NCI-H1105 (cell line): ENCODE results near the gene BCL3.
"Not testable (repeated sequence)": the region's sequence is repeated elsewhere in the genome, so short reads cannot be mapped to it uniquely, and the experiment has no call there.

Experiments
- DNase-seq: peaks from one replicate; lab custom pipeline; 2025; lab: John Stamatoyannopoulos, UW

The BCL3 gene

DNA sequence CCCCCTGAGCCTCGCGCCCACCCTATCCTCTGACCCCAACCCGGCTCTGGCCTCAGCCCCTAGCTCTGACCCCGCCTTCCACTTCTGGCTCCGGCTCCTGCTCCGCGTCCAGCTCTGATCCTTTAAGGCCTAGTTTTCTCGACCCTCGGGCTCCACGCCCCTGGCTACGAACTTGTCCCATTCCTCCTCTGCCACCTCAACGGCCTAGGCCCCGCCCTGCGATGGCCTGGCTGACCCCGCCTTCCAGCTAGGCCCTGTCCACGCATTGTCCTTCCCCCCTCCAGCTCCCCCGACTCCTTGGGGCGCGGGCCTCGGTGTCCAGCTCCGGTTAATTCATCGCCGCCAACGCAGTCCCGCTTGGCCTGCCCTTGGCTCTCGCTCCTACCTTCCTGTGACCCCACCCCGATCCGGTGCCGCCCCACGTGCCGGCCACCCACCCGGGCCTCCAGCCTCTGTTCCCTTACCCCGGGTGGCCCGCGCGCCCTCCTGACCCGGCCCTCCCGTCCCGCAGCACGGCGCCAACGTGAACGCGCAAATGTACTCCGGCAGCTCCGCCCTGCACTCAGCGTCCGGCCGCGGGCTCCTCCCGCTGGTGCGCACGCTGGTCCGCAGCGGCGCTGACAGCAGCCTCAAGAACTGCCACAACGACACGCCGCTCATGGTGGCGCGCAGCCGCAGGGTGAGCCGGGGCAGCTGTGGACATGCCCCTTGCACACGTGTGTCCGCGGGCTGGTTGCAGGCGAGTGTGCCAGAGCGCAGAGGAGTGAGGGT is 9.4 kb downstream of the BCL3 start:
- DNase-seq, result no peak

DNA sequence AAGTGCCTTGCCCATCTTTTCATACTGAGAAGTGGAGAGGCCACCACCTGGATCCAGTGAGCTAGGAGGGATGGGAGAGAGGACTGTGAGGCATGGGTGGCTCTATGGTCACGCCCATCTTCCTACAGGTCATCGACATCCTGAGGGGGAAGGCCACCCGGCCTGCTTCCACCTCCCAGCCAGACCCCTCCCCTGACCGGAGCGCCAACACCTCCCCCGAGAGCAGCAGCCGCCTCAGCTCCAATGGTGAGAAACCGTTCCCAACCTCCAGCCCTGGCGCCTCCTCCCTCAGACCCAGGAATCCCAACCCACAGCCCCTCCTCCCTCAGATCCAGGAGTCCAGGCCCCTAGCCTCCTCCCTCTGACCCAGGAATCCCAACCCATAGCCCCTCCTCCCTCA is 10.1 kb downstream of the BCL3 start:
- no peak for DNase-seq

DNA sequence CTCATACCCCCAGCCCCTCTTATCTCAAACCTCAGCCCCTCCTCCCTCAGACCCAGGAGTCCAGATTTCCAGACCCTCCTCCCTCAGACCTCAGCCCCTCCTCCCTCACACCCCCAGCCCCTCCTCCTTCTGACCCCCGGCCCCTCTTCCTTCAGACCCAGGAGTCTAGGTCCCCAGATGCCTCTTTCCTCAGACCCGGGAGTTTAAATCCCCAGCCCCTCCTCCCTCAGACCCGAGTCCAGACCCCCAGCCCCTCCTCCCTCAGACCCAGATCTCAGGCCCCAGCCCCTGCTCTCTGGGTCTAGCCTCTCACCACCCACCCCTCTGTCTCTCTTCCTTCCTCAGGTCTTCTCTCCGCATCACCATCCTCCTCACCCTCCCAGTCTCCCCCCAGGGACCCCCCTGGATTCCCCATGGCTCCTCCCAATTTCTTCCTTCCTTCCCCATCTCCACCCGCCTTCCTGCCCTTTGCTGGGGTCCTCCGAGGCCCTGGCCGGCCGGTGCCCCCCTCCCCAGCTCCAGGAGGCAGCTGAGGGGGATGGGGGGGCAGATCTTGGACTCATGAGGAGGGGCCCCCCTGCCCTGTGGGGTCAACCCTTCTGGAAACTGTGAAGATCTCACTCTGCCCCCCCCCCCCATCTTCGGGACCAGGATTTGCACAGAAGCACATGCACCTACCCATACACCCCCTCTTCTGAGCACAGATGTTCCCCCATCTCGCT is 10.7 kb downstream of the BCL3 start:
- DNase-seq, result no peak

DNA sequence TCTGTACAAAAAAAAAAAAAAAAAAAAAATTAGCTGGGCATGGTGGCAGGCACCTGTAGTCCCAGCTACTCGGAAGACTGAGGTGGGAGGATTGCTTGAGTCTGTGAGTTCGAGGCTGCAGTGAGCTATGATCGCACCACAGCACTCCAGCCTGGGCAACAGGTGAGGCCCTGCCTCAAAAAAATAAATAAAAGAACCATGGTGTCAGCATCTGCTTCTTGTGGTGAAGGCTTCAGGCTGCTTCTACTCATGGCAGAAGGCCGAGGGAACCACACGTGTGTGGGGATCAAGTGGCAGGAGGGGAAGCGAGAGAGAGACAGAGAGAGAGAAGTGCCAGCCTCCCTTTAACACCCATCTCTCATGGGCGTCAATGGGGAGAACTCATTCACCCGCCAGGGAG is 13.5 kb downstream of the BCL3 start:
- no peak for DNase-seq

DNA sequence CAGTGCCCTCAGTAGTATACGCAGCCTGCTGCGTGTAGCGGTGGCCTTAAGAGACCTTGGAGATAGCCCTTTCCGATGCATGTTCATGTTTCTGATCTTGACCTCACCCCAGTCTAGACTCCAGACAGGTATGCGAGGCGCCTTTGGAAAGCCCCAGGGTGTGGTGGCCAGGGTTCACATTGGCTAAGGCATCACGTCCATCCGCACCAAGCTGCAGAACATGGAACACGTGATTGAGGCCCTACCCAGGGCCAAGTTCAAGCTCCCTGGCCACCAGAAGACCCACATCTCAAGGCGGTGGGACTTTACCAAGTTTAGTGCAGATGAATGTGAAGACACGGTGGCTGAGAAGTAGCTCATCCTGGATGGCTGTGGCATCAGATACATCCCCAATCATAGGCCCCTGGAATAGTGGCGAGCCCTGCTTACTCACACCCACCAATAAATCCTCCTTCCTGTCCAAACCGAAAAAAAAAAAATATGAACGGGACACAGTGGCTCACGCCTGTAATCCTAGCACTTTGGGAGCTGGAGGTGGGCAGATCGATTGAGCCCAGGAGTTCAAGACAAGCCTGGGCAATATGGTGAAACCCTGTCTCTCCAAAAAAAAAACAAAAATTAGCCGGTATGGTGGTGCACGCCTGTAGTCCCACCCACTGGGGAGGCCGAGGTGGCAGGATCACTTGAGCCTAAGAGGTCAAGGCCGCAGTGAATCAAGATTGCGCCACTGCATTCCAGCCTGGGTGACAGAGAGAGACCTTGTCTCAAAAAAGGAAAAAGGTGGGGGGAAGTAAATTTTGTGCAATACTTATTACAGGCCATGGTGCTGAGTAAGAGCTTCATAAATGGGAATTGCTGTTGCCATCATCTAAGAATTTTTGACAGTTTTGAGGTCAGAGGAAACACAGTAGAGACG is 16.8 kb downstream of the BCL3 start:
- no peak for DNase-seq

DNA sequence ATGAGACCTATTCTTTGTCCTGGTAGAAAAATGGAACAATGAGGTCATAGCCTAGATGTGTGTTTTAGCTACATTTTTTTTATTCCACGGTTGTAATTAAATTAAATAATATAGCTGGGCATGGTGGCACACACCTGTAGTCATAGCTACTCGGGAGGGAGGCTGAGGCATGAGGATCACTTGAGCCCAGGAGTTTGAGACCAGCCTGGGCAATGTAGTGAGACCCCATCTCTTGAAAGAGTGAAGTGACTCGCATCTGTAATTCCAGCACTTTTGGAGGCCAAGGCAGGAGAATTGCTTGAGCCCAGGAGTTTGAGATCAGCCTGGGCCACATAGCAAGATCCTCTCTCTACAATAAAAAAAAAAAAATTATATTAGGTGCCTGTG is 17.4 kb downstream of the BCL3 start:
- no peak for DNase-seq

DNA sequence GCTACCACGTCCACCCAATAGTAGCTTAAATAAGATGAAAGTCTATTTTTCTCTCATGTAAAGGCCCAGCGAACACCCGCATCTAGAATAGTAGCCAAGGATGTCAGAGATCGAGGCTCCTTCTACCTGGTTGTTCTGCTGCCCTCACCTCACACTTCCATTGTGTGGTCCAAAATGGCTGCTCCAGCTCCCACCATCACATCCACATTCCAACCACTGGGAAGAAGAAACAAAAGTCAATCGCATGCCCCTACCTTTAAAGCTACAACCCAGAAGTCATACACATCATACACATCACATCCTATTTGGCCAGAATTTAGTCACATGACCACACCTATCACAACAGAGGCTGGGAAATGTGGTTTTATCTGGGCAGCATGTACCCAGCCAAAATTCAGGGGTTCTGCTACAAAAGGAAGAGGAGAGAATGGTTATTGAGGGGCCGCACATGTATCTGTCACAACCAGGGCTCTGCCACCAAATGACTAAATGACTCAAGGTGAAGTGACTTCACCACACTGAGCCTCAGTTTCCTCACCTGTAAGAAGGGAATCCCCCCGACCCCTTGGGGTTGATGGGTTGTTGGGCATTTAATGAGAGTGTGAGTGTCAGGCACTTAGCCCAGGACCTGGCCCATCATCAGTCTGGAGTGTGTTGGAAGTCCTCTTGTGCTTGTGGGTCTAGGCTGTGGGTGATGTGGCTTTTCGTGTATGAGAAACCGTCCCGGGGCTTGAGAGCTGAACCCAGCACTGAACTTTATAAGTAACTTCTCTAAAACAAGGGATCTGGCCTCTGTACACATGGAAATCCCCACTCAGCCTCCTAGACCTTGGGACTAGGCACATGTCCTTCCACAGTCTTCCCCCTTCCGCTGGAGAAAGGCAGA is 19.0 kb downstream of the BCL3 start:
- no peak for DNase-seq

DNA sequence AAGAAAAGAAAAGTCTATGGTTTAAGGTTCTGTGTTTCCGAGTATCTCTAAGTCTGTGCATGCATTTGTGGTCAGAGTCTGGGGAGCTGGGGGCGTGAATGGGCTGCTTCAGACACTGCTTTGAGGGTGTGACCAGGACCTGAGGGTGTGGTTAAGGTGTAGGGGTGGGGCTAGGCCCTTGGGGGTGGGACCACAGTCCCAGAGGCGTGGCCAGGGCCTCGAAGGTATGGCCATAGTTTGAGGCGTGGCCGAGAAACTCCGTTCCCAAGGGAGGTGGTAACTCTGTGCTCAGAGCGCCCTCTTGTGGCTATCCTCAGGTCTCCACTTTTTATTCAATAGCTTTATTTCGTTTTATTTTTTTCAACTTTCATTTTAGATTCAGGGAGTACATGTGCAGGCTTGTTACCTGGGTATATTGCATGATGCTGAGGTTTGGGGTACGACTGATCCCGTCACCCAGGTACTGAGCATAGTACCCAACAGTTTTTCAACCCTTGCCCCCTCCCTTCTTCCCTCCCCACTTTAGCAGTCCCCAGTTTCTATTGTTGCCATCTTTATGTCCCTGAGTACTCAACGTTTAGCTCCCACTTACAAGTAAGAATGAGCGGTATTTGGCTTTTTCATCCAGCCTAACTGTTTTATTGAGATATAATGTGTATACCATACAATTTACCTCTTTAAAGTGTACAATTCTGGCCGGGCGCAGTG is 22.2 kb downstream of the BCL3 start:
- DNase-seq, result peak; percentile 71

DNA sequence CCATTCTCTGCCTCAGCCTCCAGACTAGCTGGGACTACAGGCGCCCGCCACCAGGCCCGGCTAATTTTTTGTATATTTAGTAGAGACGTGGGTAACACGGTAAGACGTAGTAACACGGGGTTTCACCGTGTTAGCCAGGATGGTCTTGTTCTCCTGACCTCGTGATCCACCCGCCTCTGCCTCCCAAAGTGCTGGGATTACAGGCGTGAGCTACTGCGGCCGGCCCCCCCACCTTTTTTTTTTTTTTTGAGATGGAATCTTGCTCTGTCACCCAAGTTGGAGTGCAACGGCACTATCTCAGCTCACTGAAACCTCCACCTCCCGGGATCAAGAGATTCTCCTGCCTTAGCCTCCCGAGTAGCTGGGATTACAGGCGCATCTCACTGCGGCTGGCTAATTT is 23.6 kb downstream of the BCL3 start:
- not testable (repeated sequence) for DNase-seq

DNA sequence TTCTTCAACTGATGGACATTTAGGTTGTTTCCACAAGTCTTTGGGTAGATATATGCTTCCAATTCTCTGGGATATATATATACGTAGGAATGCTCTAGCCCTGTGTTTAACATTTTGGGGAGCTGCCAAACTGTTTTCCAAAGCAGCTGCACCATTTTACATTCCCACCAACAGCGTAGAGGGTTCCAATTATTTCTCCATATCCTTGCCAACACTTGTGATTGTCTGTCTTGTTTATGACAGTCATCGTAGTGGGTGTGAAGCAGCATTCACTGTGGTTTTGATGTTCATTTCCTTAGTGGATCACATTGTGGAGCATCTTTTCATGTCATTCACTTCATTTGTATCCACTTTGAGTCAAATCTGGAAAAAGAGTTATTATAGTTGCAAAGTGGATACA is 24.5 kb downstream of the BCL3 start:
- no peak for DNase-seq

DNA sequence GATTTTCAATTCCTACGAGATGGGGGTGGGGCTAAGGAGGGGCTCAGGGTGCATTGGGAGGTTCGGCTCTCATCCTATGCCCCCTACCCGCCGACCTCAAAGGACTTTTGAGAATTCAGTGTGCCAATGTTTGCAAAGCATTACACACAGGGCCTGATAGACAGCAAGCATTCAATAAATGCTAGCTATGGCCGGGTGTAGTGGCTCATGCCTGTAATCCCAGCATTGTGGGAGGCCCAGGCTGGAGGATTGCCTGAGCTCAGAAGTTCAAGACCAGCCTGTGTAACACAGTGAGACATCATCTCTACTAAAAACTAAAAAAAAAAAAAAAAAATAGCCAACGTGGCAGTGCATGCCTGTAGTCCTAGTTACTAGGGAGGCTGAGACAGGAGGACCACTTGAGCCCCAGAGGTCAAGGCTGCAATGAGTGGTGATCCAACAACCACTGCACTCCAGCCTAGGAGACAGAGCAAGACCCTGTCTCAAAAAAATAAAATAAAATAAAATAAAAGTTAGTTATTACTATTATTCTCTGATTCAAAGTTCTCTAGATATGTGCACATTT is 27.2 kb downstream of the BCL3 start:
- no peak for DNase-seq

DNA sequence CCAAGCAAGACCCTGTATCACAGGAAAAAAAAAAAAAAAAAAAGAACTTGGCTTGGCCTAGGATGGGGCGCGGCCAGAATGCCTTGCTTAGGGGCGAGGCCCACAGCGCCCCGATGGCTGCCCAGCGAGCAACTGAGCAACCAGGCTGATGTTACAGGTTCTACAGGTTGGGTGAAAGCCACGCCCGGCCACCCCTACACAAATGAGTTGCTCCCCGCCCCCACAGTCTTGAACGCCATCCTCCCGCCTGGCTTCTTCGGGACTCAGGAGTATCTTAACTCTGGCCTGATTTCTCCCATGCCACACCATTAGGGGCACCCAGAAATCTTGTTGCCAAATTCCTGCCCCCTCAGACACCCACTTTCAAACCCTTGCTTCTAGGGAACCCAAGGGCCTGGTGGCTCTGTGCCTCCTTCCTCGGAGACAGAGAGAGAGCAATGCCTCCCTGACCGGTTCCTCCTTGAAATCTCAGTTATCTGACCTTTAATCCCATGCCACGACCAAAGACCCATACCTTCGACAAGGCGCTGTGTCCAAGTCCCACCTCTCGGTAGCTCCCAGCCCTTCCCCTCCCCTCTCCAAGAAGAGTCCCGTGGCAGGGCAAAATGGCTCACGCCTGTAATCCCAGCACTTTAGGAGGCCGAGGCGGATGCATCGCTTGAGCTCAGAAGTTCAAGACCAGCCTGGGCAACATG is 28.0 kb downstream of the BCL3 start:
- DNase-seq, result no peak

DNA sequence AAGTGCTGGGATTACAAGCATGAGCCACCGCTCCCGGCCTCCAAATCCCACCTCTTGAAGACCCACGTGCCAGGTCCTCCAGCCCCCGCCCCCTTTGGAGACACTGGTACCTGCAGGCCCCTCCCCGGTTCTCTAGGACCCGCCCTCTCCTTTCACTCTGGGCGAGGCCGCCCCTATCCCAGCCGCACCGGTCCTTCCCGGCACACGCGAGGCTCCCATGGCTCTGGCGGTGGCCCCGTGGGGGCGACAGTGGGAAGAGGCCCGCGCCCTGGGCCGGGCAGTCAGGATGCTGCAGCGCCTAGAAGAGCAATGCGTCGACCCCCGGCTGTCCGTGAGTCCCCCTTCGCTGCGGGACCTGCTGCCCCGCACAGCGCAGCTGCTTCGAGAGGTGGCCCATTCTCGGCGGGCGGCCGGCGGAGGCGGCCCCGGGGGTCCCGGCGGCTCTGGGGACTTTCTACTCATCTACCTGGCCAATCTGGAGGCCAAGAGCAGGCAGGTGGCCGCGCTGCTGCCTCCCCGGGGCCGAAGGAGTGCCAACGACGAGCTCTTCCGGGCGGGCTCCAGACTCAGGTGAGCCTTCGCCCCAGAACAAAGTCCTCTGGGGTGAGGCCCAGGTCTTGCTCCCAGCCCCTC is 29.3 kb downstream of the BCL3 start, which contains the start of gene CBLC:
CBLC (plus strand) TSS at position 176 of the 633 bp plus-strand sequence; CDS start at position 218, 42 bp downstream.
- DNase-seq, result no peak

DNA sequence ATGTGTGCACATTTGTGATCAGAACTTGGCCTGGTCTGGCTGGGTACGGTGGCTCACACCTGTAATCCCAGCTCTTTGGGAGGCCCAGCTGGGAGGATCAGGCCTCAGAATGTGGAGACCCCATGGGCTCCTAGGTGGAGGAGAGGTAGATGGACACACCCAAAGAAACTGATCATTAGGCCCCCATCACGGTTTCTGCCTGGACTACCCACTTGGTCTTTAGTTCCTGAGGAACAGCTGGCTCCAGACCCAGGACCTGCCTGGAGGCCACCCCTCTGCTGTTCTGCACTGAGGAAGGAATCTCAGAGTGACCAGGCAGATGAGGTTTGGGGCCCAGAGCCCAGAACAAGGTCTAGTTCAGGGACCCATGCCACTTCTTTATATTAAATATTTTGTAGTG is 30.6 kb downstream of the BCL3 start:
- no peak for DNase-seq

DNA sequence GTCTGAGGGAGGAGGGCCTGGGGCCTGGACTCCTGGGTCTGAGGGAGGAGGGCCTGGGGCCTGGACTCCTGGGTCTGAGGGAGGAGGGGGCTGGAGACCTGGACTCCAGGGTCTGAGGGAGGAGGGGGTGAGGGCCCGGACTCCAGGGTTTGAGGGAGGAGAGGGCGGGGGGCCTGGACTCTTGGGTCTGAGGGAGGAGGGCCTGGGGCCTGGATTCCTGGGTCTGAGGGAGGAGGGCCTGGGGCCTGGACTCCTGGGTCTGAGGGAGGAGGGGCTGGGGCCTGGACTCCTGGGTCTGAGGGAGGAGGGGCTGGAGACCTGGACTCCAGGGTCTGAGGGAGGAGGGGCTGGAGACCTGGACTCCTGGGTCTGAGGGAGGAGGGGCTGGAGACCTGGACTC is 33.2 kb downstream of the BCL3 start:
- DNase-seq, result not testable (repeated sequence)

DNA sequence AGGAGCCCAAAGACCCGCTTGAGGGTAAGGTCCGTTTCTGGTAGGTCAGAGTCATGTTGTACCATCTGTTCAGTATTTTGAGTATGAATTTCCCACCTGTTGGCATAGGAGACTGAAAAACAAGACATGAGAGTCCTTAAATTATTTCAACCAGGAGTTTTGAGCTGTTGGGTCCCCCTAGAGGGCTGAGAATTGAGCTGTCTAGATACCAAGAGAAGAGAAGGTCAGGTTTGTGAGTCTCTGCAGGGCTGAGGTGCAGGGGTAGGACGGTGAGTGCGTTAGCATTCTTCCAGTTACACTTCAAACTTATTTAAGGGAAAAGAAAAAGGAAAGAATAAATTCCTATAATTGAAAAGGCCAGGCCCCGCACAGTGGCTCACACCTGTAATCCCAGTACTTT is 34.2 kb downstream of the BCL3 start:
- DNase-seq, result no peak

DNA sequence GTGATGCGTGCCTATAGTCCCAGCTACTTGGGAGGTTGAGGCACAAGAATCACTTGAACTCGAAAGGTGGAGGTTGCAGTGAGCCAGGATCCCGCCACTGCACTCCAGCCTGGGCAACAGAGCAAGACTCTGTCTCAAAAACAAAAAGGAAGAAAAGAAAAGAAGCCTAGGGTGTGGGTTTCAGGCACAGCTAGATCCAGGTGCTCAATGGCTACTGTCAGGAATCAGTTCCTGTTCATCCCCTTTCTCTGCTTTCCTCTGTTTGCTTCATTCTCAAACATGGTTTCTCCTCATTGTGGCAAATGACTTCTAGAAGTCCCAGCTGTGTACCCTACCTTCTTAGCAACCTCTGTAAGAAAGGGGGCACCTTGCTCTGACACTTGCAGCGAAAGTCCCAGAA is 35.0 kb downstream of the BCL3 start:
- no peak for DNase-seq

DNA sequence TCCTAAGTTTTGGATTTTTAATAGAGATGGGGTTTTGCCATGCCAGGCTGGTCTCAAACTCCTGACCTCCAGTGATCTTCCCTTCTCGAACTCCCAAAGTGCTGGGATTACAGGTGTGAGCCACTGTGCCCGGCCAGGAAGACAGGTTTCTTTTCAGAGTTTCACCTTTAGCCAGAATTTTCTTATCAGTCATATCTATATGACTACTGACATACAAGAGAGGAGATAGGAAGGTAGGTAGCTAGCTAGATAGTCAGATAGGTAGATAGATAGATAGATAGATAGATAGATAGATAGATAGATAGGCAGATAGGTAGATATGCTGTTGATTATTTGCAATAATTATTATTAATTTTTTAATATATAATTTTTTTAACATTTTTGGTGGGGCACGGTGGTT is 36.8 kb downstream of the BCL3 start:
- no peak for DNase-seq

DNA sequence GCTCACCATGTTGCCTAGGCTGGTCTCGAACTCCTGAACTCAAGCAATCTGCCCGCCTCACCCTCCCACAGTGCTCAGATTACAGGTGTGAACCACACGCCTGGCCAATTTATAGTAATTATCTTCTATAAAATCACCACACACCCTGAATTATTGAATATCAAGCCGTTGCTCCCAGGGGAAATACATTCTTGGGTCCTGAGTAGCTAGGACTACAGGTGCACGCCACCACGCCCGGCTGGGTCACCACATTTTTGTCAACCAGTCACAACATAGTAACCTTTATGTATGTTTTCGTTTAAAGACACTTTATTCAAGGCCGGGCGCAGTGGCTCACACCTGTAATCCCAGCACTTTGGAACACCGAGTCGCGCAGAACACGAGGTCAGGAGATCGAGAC is 37.5 kb downstream of the BCL3 start:
- no peak for DNase-seq
